Eye (tissue), 1 donor: ENCODE results near the gene PROK1.
"Not testable (repeated sequence)": the region's sequence is repeated elsewhere in the genome, so short reads cannot be mapped to it uniquely, and the experiment has no call there.

Experiments
- DNase-seq: peaks from one replicate; pipeline ENCODE4 v3.0.0-alpha.2; 2015

The PROK1 gene

GRCh38 chr1:110434946-110435345 is 16.0 kb upstream of the PROK1 start:
- DNase-seq: no peak

DNA sequence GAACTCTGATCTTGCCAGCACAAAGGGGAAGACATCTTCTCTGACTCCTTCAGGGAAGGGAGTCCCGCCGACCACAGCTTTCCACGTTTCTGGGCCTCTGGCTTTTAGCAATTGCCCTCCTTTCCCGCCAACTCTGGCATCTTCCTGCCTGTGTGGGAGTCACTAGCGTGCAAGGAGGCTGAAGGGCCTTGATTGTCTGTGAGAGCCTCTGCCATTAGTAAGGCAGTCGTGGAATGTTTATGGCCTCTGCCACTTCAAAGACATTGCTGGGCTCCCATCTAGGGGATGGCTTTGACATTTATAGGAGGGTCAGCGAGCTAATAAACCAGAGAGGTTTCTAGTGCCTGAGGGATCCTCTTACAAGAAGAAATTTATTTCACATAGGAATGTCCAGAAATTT is 14.3 kb upstream of the PROK1 start:
- peak; percentile 44 for DNase-seq

- DNase-seq: not testable (repeated sequence)
These were observed 13.2 kb upstream of the PROK1 start for GRCh38 chr1:110437645-110438299.

- no peak for DNase-seq
These were observed 12.1 kb upstream of the PROK1 start for GRCh38 chr1:110438893-110439292.

DNA sequence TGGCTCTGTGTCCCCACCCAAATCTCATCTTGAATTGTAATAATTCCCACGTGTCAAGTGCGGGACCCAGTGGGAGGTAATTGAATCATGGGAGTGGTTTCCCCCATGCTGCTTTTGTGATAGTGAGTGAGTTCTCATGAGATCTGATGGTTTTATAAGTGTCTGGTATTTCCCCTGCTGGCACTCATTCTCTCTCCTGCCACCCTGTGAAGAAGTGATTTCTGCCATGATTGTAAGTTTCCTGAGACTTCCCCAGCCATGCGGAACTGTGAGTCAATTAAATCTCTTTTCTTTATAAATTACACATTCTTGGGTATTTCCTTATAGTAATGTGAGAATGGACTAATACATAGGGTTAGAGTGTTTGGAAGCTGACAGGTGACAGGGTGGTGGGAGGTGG is 11.1 kb upstream of the PROK1 start:
- not testable (repeated sequence) for DNase-seq

- DNase-seq: no peak
These were observed 10.1 kb upstream of the PROK1 start for GRCh38 chr1:110440877-110441276.

GRCh38 chr1:110441888-110442287 is 9.1 kb upstream of the PROK1 start:
- no peak for DNase-seq

GRCh38 chr1:110443451-110443850 is 7.5 kb upstream of the PROK1 start:
- DNase-seq: no peak

DNA sequence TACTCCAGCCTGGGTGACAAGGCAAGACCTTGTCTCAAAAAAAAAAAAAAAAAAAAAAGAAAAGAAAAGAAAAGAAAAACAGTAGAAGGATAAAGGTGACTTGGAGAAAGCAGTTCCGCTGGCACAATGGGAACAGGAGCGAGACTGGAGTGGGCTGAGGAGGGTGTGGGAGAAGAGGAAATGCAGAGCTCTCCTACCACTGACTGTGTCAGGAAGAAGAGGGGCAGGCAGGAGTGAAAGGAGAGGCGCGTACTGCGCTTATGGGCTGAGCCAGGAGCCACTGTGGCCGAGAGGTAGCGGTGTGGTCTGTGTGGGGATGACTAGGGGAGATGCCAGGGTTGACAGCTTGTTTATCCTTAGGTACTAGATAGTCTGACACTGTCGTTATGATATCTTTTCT is 6.4 kb upstream of the PROK1 start:
- DNase-seq: no peak

DNA sequence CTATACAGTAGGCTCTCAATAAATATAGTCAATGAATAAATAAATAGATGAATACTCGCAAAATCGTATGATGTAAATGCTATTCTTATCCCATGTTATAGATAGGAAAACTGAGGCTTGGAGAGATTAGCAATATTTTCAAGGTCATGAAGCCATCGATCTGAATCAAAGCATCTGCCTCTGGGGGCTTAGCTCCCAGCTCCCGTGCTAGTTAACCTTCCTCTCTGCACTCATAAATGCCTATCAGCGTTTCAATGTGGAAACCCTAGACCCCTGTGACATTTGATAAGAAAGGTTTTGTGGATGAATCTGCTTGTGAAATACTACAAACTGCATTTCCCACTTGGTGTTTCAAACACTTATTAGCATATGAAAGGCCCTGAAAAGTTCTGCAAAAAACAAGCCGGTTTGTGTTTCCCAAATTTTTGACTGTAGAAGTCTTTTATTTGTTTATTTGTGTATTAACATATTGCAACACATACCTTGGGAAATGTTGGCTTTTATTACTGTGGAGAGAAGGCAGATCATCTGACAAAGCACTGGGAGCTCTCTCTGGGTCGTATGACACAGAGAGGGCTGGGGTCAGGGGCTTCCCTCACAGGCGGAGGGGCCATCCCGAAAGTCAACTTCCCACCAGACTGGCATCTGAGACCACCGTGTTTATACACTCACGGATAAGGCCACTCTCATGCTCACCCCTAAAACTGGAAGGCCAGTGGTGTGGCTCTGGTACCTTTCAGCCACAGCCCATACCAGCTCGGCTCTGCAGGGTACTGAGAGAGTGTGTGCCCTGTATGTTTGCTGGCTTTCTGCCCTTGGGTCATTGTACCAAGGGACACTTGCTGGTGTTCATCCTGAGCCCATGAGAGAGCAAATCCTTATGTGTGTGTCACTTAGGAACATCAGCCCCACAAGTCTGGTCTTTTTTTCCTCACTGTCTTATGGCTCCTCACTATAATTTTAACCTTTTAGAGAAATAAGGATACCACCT is 993 bp upstream of the PROK1 start:
- DNase-seq: no peak

GRCh38 chr1:110452330-110452729 is 1.4 kb downstream of the PROK1 start:
- DNase-seq: no peak

DNA sequence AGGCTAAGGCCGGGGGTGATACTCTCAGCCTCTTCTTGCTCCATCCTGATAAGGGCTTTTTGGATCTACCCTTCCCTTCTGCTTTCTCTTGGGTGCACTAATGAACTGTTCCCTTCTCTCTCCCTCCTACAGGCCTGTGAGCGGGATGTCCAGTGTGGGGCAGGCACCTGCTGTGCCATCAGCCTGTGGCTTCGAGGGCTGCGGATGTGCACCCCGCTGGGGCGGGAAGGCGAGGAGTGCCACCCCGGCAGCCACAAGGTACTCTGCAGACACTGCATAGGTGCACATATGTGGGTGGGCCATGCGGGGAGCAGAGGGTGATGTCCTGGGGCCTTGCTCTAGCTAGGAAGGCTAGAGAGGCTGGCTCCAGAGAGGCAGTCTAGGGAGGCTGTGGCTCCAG is 2.9 kb downstream of the PROK1 start:
- DNase-seq: no peak

DNA sequence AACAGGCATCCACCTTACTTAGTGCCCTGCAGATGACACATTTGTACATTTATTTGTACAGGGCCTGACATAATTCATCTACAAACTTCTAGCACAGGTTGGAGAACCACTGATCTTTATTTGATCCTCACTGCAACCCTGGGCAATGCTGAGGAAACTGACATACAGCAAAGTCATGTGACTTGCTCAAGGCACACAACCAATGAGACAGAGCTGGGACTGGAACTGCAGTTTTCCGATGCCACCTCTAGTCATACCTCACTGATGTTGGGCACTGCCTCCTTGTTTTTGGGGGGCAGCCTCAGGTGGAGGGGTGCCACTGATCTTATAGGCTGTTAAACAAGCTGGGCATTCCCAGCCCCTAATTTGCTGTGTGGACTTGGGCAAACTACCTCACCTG is 3.4 kb downstream of the PROK1 start:
- DNase-seq: no peak

- DNase-seq: no peak
These were observed 4.2 kb downstream of the PROK1 start for GRCh38 chr1:110455151-110455550.

DNA sequence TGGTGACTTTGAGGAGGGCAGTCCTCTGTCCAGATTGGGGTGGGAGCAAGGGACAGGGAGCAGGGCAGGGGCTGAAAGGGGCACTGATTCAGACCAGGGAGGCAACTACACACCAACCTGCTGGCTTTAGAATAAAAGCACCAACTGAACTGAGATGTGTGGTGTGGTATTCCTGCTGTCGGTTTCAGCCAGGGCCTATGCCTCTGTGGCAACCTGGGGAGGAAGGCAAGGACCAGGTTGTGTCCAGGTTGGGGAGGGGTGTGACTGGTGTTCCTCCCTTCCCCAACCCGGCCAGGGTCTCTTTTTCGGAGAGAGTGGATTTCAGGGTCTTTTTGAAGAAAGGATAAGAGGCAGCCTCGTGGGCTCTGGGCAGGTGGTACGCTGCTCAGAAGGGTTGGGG is 6.3 kb downstream of the PROK1 start:
- DNase-seq: no peak

- peak; percentile 96 for DNase-seq
These were observed 9.6 kb downstream of the PROK1 start for GRCh38 chr1:110460253-110461220.

DNA sequence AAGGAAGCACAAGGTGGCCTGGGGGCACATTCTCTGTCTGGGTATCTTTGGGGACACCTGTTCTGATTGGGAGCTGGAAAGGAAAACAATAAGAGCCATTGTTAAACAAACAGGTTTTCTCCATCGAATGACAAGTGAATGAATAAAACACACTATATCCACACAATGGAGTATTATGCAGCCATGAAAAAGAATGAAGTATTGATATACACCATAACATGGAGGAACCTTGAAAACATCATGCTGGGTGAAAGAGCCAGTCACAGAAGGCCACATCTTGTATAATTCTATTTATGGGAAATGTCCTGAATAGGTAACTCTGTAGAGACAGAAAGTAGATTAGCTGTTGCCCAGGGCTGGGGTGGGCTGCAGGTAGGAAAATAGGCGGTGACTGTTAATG is 11.1 kb downstream of the PROK1 start:
- DNase-seq: no peak

GRCh38 chr1:110462964-110463363 is 12.0 kb downstream of the PROK1 start:
- peak; percentile 20 for DNase-seq

GRCh38 chr1:110463725-110464124 is 12.8 kb downstream of the PROK1 start:
- no peak for DNase-seq

GRCh38 chr1:110464340-110464739 is 13.4 kb downstream of the PROK1 start:
- DNase-seq: no peak

- peak; percentile 58 for DNase-seq
These were observed 14.3 kb downstream of the PROK1 start for GRCh38 chr1:110465038-110465813.

DNA sequence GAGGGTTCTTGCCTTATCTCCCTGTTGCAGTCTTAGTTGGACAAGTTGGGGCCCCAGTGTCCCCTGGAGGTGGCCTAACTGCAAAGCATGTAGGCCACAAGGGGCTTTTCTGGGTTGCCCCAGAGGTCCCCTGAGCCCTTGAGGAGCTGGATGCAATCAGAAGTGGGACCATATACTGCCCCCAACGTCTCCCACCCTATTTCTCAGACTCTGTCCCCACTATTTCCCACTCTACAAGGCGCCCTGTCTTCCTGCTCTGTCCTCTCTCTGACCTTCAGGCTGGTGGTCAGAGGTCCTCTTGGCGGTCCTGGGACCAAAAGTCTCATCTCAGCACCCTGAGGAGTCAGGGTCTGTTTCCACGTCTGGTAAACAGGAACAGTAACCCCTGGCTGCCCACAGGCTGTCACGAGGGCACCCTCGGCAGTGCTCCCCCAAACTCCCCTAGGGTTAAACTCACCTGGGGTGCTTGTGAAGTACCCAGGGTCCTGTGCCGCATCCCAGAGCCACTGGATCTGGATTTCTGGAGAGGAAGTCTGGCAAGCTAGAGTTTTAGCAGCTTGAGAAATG is 14.9 kb downstream of the PROK1 start:
- DNase-seq: no peak
